HG03565 (cell line): ENCODE measurements around the gene SKAP1.
"Not testable (repeated sequence)": the region's sequence is repeated elsewhere in the genome, so short reads cannot be mapped to it uniquely, and the experiment has no call there.

ENCODE experiments used
- ATAC-seq: cut with Tn5 transposase; IDR thresholded peaks from one replicate; pipeline ENCODE4 v1.9.1; 2021; ENCODE audit warnings: mild to moderate bottlenecking, moderate library complexity; ENCODE audit not compliant: unreplicated experiment

Gene SKAP1

DNA sequence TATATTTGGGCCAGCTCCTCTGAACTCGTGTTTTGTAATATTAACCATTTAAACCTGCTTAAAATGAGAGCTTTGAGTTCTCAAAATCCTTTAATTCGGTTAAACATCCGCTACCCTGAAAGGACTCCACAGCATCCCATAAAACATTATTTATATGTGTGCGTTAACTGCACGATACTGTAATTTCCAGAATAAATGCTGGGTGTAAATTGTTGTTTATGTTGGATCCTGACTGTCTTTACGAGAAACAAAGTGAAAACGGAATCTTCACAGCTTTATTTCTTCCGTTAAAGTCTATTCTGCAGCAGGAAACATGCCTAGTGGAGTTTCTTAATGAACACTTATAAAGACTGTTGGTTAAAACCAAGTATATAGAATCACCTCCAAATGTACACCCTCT, 179.1 kb downstream of the SKAP1 start:
- no peak for ATAC-seq

DNA sequence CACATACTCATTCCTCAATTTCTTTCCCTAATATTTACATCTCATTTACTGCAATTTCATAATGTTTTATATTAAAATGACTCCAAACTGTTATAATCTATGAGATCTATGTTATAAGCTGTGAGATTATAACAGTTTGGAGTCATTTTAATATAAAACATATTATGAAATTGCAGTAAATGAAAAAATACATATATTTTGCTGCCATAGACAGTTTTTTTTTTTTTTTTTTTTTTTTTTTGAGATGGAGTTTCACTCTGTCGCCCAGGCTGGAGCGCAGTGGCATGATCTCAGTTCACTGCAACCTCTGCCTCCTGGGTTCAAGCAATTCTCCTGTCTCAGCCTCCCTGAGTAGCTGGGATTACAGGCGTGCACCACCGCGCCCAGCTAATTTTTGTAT, 180.0 kb downstream of the SKAP1 start:
- ATAC-seq = not testable (repeated sequence)

DNA sequence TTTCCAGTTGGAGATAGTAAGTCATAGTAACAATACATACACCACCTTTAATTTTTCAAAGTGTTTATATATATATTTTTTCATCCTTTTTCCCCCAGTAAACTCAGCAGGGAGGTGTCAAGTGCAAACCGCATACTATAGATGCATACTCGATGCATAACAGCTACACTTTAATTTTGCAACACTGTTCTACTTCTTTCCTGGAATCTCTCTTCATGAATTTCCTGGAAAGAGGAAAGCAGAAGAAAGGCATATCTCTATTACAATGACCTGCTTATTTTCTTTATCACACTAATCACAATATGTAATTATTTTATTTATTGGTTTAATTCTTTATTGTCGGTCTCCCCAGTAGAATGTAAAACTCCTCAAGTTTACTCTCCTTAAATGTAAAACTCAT, 182.4 kb downstream of the SKAP1 start:
- no peak for ATAC-seq

DNA sequence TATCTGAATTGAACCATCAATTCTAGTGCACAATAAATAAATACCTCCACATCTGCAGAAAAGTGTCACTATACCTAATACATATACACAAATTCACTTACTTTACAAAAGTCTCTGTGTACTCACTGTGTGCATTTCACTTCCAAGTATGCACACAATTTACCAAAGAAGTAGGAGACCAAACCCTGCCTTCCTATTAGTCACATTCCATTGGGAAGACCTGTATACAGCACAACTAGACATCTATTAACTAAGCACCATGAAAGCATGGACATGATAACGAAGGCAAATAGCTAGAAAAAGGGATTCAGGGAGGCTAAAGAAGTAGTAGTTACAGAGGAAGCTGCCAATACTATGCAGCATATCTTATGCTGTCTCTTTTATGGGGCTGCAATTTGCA, 183.0 kb downstream of the SKAP1 start:
- no peak for ATAC-seq

DNA sequence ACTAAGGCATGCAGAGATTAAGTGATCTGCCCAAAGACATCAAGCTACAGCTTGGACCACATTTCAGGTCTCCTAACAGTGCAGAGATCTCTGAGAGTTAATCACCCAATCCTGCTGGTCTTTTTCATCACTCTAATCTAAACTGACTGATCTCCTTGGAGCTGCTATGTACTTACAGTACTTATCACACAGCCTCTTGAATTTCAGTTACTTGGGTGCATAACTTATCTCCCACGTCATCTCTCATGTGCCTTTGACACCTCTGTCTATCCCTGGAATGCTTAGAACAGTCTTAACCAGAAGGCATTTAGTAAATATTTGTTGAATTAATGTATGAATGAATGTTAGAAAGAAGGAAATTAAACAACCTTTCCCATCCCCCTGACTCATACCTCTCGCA, 183.4 kb downstream of the SKAP1 start:
- no peak for ATAC-seq

DNA sequence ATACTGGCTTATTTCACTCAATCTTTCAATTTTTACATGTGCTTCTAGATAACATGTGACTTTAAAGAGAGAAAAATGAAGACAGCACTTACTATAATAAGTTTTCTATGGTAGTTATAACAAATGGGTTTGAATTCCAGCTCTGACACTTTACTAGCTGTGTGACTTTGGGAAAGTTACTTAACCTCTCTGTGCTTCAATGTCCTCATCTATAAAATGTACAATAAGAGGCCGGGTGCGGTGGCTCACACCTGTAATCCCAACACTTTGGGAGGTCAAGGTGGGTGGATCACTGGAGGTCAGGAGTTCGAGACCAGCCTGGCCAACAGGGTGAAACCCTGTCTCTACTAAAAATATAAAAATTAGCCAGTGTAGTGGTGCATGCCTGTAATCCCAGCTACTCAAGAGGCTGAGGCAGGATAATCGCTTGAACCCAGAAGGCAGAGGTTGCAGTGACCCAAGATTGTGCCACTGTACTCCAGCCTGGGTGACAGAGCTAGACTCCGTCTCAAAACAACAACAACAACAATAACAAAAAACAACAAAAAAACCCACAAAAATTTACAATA, 184.5 kb downstream of the SKAP1 start:
- ATAC-seq = not testable (repeated sequence)

DNA sequence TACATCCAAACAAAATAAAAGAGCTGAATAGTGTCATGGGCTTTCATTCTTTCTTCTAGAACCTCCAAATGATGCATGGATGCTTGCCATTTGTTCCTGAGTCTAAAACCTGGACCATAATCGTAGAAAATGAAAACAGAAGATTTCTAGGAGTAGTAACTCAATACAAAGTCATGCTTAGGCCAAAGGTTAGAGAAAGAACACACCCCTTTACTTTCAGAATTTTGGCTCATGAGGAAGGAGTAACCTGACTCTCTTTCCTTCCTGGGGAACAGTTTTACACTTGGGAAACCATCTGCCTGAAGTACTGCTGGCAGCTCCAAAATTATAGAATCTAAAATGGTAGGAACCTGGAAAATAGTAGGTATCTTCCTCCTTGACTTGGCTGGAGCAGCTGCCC, 185.2 kb downstream of the SKAP1 start:
- no peak for ATAC-seq

DNA sequence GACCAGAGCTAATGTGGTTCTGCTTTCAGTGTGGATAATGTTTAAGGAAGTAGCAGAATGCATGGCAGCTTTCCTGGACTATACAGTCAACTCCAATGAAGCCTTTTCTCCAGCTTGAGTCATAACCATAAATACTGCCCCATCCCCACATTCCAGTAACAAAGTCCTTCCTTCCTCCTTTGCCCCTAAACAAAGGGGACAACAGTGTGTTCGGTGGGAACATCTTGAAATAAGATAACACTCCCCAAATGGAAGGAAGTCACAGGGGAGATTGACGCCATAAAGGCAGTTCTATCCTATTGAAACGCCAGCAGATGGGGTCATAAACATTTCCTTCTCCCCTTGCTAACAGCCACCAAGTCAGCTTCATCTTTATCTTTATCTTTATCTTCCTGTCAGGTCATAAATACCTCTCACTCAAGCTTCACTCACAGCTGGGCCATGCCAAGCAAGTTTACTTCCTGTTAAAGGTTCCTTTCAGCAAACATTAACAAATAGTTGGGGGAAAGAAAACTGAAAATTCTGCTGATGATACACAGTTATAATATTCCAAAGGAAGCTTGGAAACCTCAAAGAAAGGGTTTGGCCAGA, 185.8 kb downstream of the SKAP1 start:
- no peak for ATAC-seq

DNA sequence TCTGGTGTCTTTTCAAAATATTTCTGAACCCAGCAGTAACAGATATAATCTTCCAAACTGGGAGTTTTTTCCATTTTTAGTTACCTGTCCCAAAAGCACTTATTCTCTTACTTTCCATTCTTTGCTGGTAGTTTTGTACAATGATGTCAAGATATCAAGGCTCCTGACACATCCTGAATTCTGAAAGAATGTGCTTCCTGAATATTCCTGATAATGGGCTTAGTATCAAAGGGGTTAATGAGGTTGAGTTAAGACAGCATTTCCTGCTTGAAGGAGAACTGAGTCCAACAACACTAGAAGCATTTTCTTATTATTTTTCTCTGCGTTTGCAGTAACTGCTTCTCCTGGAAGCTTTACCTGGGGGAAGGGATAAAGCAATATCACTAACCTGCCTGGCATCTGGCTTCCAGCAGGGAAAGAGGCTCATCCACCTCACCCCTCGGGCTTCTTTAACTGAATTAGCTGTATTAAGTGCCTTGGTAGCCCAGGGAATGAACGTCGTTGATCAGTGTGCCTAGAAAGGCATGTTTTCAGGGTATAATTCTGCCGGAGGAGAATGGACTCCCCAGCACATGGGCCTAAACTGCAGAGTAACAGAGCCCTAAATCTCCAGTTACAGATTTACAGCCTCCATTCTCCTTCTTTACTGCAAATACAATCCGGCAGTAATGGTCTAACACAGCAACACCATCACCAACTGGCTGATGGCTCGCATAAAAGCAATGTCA, 188.1 kb downstream of the SKAP1 start:
- no peak for ATAC-seq

DNA sequence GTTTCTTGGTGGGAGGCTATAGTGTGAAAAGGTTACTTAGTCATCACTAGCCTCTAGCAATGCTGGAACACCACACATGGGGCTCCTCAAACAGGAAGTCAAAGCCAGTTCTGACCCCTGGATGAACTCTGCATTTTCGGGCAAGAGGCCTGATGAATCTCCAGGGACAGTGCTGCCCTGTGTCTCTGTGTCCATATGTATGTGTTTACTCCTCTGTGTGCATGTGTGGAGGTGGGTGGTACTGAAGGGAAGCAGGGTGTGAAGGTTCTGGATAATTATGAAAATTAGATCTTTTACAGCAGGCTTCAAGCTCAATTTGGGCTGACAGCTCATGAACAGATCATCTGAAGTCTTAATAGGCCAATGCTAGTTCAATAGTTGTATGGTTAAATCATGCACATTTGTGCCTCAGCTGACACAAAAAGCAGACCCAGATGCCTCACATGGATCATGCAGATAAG, 188.9 kb downstream of the SKAP1 start:
- ATAC-seq = peak; percentile 73

DNA sequence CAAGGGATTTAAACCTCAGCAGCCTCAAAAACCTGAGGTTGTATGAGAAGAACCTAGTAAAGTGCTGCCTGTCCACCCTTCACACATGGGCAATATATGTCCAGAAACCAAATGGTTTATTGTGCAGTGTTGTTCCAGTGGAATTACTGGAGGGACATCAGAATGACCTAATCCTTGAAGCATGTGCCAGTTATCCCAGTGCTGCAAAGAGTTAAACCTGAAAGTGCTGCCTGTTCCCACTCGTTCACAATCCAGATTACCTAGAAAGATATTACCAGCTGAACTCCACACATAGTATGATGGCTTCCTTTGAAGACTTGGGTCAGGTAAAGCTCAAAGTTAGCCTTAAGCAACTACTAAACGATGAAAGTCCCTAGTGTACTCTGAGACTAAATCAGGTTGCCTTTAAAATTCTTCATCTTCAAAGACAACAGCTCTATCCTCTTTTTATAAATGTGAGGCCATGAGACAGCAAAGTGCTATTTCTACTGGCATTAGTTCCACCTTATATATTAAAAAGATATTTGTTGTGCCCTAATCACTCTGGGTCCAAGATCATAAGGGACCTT, 189.4 kb downstream of the SKAP1 start:
- ATAC-seq = no peak

DNA sequence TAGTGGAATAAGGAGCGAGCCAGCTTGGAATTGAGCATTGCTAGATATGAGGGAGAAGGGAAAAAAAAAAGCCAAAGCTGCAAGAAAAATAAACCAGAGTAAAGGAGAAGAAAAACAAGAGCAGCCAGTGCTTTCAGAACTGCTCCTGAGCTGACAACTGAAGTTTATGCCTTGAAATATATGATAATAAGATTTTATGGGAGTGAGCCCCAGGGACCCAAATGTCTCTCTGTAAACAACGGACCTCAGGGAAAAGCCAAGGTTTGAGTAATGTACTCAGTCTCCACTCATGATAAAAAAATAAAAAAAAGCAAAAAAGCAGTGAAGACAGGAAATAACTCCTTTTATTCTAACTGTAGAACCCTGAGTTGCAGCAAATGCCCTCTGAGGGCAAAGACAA, 189.9 kb downstream of the SKAP1 start:
- ATAC-seq = no peak

DNA sequence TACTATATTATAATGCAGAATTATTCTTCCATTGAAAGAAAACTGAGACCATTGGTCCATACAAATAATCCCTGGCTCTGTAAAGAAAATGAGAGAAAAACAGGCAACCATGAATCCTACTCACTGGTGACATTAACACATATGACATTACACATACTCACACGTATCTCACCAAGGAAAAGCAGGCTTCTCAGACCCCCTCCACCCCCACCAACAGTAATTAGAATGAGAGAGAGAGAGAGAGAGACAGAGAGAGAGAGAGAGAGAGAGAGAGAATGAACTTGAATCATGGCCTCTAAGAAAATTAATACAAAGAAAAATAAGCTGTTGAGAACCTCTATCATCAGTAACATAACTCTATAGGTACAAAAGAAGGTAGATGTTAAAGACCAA, 190.4 kb downstream of the SKAP1 start:
- no peak for ATAC-seq

DNA sequence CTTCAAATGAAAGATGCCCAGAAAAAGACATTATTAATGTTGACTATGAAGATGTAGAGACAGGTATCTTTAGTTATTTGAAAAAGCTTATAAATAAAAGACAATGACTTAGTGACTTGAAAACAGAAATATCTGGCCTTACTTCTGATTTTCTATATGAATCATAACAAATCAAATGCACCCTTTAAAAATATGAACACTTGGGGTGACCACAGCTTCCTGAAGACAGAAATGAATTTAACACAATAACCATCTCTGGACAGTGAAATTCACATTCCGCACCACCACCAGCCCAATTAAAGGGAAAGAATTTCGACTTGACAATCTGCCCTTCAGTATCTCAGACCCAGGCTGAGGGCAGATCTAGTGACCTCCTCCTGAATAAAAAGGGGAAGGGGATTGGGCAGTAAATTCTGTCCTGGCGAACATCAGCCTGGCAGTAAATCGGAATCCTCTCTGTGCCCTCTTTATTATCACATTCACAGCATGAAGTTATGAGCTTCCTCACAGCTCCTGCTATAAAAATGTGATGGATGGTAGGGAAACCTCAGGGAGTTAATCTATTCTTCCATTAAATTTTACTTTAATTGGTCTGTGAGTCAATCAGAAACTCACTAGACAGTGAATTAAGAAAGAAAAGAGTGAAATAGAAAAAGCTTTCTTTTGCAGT, 190.9 kb downstream of the SKAP1 start:
- no peak for ATAC-seq

DNA sequence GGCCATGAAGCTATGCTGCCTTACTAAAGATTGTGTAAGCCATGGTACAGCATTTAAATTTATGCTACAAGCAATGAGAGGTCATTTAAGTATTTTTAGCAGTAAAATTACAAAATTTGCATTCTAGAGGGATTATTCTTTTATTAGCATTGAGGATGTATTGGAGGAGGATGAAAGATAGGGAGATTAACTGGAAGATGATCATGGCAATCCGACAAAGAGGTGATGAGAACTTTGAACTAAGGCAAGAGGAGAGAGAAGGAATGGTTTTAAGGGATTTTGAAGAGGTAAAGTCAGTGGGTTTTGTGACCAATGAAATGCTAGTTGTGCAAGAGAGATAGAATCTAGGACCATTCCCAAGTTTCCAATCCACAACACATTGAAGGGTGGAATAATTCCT, 192.6 kb downstream of the SKAP1 start:
- no peak for ATAC-seq

DNA sequence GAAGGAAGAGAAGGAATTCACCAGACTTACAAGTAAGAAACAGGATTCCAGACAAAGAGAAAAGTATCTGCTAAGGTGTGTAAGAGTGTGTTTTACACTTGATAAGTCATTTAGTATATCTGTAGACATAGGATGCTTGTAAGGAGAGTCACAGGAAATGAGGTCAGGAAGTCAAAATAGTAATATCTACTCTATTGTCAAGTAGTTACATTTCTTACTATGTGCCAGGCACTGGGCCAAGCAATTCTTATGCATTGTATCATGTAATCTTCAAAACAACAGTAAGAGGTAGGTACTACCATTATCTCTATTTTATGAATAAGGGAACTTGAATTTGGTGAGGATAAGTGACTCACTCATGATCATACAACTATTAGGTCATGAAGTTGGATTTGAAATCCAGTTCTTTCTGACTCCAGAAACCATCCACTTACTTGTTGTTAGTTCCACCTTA, 193.3 kb downstream of the SKAP1 start:
- no peak for ATAC-seq

DNA sequence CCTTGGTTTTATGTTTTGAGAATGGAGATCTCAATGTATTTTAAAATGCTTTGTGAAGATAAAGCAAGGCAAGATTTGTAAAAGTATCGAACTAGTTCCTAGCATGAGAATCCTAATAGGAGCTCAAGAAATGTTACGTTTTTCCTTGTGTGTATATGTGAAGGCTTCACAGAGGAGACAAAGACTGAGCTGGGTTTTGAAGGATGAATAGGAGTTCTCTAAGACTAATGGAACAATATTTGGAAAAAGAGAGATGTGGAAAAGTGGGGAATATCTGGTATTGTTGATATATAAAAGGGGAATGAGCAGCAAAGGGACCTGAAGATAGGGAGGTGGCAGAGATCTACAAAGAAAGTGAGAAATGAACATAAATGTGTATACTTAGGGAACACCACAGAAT, 195.1 kb downstream of the SKAP1 start:
- ATAC-seq = no peak

DNA sequence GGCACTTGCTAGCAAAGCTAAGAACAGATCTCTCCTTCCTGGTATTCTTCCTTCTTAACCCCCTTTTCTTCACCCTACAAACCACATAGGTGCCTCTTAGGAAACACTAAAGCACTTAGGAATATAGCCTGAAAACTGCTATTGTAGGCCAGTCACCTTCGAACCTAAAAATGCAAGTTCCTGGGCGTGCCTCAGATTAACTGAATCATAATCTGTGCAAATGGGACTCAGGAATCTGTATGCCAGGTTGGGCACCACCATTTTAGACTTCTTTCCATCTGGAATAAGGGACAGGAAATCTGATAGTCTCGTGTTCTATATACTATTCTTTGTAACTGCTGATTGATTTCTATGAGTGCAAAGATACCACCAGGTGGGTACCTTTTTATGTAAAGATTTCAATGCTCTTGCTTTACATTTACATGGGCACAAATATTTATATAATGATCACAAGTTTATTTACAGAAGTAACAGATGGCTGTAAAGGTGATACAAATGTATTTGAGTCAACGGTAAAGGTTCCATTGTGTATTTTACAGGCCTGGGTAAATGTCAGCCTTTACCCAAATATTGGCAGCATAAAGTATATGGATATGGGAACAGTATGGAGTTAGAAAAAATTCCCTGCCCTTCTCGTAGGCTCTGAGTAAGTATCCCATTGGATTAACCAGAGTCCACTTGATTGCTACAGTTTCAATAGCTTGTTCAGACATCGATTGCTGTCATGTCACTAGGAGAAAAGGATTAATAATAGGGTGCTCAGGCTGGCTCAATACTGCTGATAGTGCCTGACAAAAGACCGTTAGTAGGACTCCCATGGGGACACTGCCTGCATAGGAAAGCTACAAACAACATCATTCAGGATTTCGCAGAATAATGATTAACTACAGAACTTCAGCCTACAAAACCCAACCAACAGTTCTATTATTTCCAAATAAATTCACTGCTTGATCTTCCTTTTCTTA, 197.7 kb downstream of the SKAP1 start:
- ATAC-seq = no peak

DNA sequence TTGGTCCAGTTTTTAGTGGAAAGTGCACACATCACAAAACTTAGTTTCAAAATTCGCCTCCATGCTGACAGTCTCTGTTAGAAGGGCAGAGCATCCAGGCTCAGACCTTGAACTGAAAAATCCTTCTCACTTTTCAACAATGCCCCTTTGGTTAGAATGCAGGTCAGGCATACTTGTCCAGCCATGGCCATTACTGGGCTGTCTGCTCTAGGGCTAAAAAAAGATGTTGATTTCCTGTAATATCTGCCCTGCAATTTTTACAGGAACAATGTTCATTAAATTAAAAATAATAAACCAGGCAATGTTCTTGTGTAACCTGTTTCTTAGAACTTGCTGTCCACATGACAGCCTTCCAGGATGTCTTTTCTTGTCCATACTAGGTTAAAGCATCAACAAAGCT, 200.1 kb downstream of the SKAP1 start:
- ATAC-seq = no peak

DNA sequence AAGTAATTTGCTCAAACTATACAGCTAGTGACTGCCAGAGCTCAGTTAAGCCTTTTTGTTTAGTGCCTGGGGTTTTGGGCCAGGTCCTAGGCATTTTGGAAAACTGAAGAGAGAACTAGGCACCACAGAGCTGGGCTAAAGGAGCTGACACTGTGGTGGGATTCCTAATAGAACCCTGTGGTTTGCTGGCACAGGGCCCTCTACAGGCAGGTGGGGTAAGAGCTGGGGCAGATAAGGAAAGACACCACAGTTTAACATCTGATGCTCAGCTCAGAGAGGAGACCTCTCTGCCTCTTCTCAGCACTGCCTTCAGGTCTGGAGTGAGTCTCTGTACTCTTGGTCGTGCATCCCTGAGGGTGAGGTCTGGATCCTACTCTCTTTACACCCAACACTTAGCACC, 201.3 kb downstream of the SKAP1 start:
- ATAC-seq = no peak
